Hepatocyte (in vitro differentiated cells): ENCODE data around the gene SEMA3D. TPM values are rescaled to one million over a fixed set of nuclear protein-coding genes. Genes with fewer than 3 reads are reported as not detected.
A peak's percentile ranks its signal among the peaks of the same experiment; 100 is the strongest.

Experiments
- DNase-seq: peaks from one replicate; pipeline ENCODE4 v3.0.0-alpha.2; 2016; ENCODE audit warnings: low spot score
- H2AFZ ChIP-seq: fragments of 200-600 bp; sonication (generic); 2 replicates; pipeline ENCODE4 v1.6.0; 2016; ENCODE audit warnings: antibody characterized with exemption, mild to moderate bottlenecking
- H3K27ac ChIP-seq: fragments of 200-600 bp; sonication (generic); 2 replicates; pipeline ENCODE4 v1.5.1; 2016; ENCODE audit warnings: mild to moderate bottlenecking
- H3K27me3 ChIP-seq: fragments of 200-600 bp; sonication (generic); 2 replicates; pipeline ENCODE4 v1.6.1; 2016
- H3K36me3 ChIP-seq: fragments of 200-600 bp; sonication (generic); replicated peaks from 2 replicates; pipeline ENCODE4 v1.5.1; 2016; ENCODE audit warnings: low read depth; ENCODE audit not compliant: insufficient read depth
- H3K4me1 ChIP-seq: fragments of 200-600 bp; sonication (generic); 2 replicates; pipeline ENCODE4 v1.5.1; 2016; ENCODE audit warnings: mild to moderate bottlenecking, moderate library complexity; ENCODE audit not compliant: insufficient read depth
- H3K4me2 ChIP-seq: fragments of 200-600 bp; sonication (generic); 2 replicates; pipeline ENCODE4 v1.6.0; 2016
- H3K4me3 ChIP-seq: fragments of 200-600 bp; sonication (generic); 2 replicates; pipeline ENCODE4 v1.5.1; 2016; ENCODE audit warnings: mild to moderate bottlenecking
- H3K79me2 ChIP-seq: fragments of 200-600 bp; sonication (generic); 2 replicates; pipeline ENCODE4 v1.6.0; 2017; ENCODE audit warnings: mild to moderate bottlenecking
- H3K9me2 ChIP-seq: fragments of 200-600 bp; sonication (generic); replicated peaks from 2 replicates; pipeline ENCODE4 v1.6.0; 2017; ENCODE audit warnings: mild to moderate bottlenecking; ENCODE audit not compliant: insufficient read depth
- H3K9me3 ChIP-seq: fragments of 200-600 bp; sonication (generic); 2 replicates; pipeline ENCODE4 v1.5.1; 2016; ENCODE audit warnings: low read depth, mild to moderate bottlenecking
- H4K20me1 ChIP-seq: fragments of 200-600 bp; sonication (generic); 2 replicates; pipeline ENCODE4 v1.6.0; 2016; ENCODE audit warnings: mild to moderate bottlenecking; ENCODE audit not compliant: insufficient read depth, poor library complexity, severe bottlenecking
- CTCF ChIP-seq: fragments of 200-600 bp; sonication (generic); IDR thresholded peaks from 2 replicates; pipeline ENCODE4 v1.5.1; 2016; ENCODE audit warnings: antibody characterized with exemption, mild to moderate bottlenecking; ENCODE audit not compliant: poor library complexity
- EZH2 ChIP-seq: fragments of 200-600 bp; sonication (generic); IDR thresholded peaks from 2 replicates; pipeline ENCODE4 v1.6.1; 2016; ENCODE audit warnings: antibody characterized with exemption, mild to moderate bottlenecking, borderline replicate concordance
- EZH2phosphoT487 ChIP-seq: fragments of 200-600 bp; sonication (generic); IDR thresholded peaks from one replicate; pipeline ENCODE4 v1.6.1; 2018; ENCODE audit warnings: antibody characterized with exemption, mild to moderate bottlenecking, low read depth, moderate library complexity; ENCODE audit not compliant: unreplicated experiment, severe bottlenecking
- WGBS: methylation state at CpG from one replicate; pipeline ENCODE4 v1.1.6; 2016; ENCODE audit warnings: low lambda C conversion rate; ENCODE audit errors: missing lambda C conversion rate; 5-methylcytosine and 5-hydroxymethylcytosine counted together
- polyA plus RNA-seq: library from polyadenylated mRNA; unstranded; fragments of >200 nt; fragmentation: Nextera tagmentation; extraction: Ambion mirVana; gene quantifications from 2 replicates; pipeline ENCODE4 v1.2.1, GENCODE V29; 2016
- total RNA-seq: library from RNA; depleted of rRNA; stranded (reverse); fragments of >200 nt; gene quantifications from 2 replicates; pipeline ENCODE4 v1.2.3, GENCODE V29; 2014

Gene SEMA3D
- total and polyA plus RNA-seq, 2 experiments from 2014 or later: 18.7 to 44.9 TPM

GRCh38 chr7:85081392-85081791 lies 105.5 kb downstream of the SEMA3D start:
- TF ChIP-seq EZH2phosphoT487 (no peak), EZH2 (no peak), CTCF (no peak)
- Histone ChIP-seq H3K9me3 (no peaks in the 10 kb centered on the region), H3K4me2 (no peak overlapping the region), H3K9me2 (no peaks in the 10 kb centered on the region), H3K27ac (no peak overlapping the region), H3K4me3 (no peak overlapping the region), H4K20me1 (no peaks in the 10 kb centered on the region), H3K36me3 (no peaks in the 10 kb centered on the region), H3K27me3 (no peaks in the 10 kb centered on the region), H2AFZ (no peak overlapping the region), H3K4me1 (no peaks in the 10 kb centered on the region), H3K79me2 (no peaks in the 10 kb centered on the region)
- 50% methylated on average over 1 of the region's 1 CpG for WGBS
- no peak for DNase-seq

- Histone ChIP-seq H3K36me3 (no peaks in the 10 kb centered on the region), H3K27me3 (no peaks in the 10 kb centered on the region), H4K20me1 (no peaks in the 10 kb centered on the region), H2AFZ (no peak overlapping the region), H3K4me2 (no peak overlapping the region), H3K27ac (no peak overlapping the region), H3K9me2 (no peaks in the 10 kb centered on the region), H3K4me1 (no peaks in the 10 kb centered on the region), H3K9me3 (no peaks in the 10 kb centered on the region), H3K79me2 (no peaks in the 10 kb centered on the region), H3K4me3 (no peak overlapping the region)
- WGBS: 74% methylated on average over 1 of the region's 1 CpG
- DNase-seq: no peak
- TF ChIP-seq CTCF (no peak), EZH2 (no peak), EZH2phosphoT487 (no peak)
Observed at GRCh38 chr7:85079434-85079833, 107.4 kb downstream of the SEMA3D start.

GRCh38 chr7:85078181-85078580 lies 108.7 kb downstream of the SEMA3D start:
- Histone ChIP-seq H3K9me2 (no peaks in the 10 kb centered on the region), H3K4me1 (no peaks in the 10 kb centered on the region), H3K79me2 (no peaks in the 10 kb centered on the region), H4K20me1 (no peaks in the 10 kb centered on the region), H3K4me2 (no peak overlapping the region), H3K36me3 (no peaks in the 10 kb centered on the region), H3K9me3 (no peaks in the 10 kb centered on the region), H2AFZ (no peak overlapping the region), H3K27me3 (no peaks in the 10 kb centered on the region), H3K27ac (no peak overlapping the region), H3K4me3 (no peak overlapping the region)
- DNase-seq: no peak
- no peak for TF ChIP-seq EZH2phosphoT487
- TF ChIP-seq CTCF: no peak
- 54% methylated on average over 3 of the region's 3 CpGs for WGBS

- Histone ChIP-seq H3K4me3 (no peak overlapping the region), H2AFZ (no peak overlapping the region), H4K20me1 (no peaks in the 10 kb centered on the region), H3K79me2 (no peaks in the 10 kb centered on the region), H3K9me2 (no peaks in the 10 kb centered on the region), H3K4me1 (no peaks in the 10 kb centered on the region), H3K9me3 (no peaks in the 10 kb centered on the region), H3K27ac (peak overlapping the region; percentile 7), H3K27me3 (no peaks in the 10 kb centered on the region), H3K36me3 (no peaks in the 10 kb centered on the region), H3K4me2 (peak overlapping the region; percentile 26)
- 34% methylated on average over 2 of the region's 2 CpGs for WGBS
- DNase-seq: peak; percentile 12
- TF ChIP-seq EZH2phosphoT487: no peak
- TF ChIP-seq CTCF: no peak
- no peak for TF ChIP-seq EZH2
Observed at GRCh38 chr7:85075864-85076263, 111.0 kb downstream of the SEMA3D start.
